ENCODE results near the gene NCOA6. TPM values are rescaled to one million over a fixed set of nuclear protein-coding genes. Genes with fewer than 3 reads are reported as not detected.

Gene NCOA6
- total RNA-seq, 1 experiment from 2014 or later: 35.1 TPM

DNA sequence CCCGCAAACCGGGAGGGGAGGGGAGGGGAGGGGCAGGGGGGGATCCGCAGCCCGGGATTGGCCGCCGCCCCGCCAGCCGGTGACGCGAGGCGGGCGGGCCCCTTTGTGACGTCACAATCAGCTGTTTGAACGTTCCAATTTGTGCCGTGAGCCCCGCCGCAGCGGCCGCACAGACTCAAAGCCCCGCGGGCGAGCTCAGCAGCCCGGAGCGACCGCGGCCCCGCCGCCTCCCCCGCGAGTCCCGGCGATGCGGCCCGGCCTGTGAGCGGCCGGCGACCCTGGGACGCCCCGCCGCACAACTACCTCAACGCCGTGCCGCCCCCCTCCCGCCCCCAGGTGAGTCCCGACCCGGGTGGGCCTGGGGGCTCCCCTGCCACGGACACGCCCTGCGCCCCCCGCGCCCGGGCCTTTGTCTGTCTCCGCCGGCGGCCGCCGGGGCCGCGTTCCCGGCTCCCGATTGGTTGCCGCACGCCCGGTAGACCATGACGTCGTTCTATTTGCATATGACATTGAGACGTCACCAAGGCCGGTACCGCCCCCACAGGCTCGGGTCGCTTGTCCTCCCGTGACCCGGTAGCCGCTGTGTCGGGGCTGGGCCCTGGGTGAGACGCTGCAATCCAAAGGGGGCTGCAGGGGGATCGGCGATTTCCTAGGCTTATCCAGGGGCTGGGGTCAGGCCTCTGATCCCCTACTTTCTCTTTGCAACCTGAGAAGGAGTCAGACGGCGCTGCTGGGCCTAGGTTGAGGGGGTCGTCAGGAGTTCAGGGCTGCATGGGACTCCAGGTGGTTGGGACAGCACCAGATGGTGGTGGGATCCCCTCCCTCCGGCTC is 121.1 kb downstream of the NCOA6 start, which contains the start of gene TP53INP2:
Gene TP53INP2 (plus strand): TSS at position 168 of the 831 bp plus-strand sequence. CDS start 4,396 bp downstream, outside the sequence.
- TF ChIP-seq, protein P1, sequence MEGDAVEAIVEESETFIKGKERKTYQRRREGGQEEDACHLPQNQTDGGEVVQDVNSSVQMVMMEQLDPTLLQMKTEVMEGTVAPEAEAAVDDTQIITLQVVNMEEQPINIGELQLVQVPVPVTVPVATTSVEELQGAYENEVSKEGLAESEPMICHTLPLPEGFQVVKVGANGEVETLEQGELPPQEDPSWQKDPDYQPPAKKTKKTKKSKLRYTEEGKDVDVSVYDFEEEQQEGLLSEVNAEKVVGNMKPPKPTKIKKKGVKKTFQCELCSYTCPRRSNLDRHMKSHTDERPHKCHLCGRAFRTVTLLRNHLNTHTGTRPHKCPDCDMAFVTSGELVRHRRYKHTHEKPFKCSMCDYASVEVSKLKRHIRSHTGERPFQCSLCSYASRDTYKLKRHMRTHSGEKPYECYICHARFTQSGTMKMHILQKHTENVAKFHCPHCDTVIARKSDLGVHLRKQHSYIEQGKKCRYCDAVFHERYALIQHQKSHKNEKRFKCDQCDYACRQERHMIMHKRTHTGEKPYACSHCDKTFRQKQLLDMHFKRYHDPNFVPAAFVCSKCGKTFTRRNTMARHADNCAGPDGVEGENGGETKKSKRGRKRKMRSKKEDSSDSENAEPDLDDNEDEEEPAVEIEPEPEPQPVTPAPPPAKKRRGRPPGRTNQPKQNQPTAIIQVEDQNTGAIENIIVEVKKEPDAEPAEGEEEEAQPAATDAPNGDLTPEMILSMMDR (conservative IDR thresholded peaks at IDR 0.05): no peak
- no peak for TF ChIP-seq EZH2 (IDR thresholded peaks at IDR 0.05; ENCODE audit: low read depth)
- Histone ChIP-seq H2AFZ (peak within 1 kb of the TSS; percentile 94), H3F3A (ENCODE audit: insufficient read depth, low read depth) (peaks cover 39% of the 10 kb centered on the region), H3K4me2 (peak within 1 kb of the TSS; percentile 99), H3K79me2 (ENCODE audit: low read depth) (no peaks in the 10 kb centered on the region), H3K27ac (peak within 1 kb of the TSS; percentile 16; the same call in 1 of the 2 replicates), H3K4me1 (replicated peaks; ENCODE audit: insufficient read depth) (peaks cover 34% of the 10 kb centered on the region), H3K36me3 (ENCODE audit: low read depth) (no peaks in the 10 kb centered on the region), H3K9me3 (ENCODE audit: insufficient read depth, low read depth) (no peaks in the 10 kb centered on the region), H3K9me2 (ENCODE audit: insufficient read depth) (no peaks in the 10 kb centered on the region), H3K4me3 (peak within 1 kb of the TSS; percentile 64), H4K20me1 (ENCODE audit: insufficient read depth) (no peaks in the 10 kb centered on the region; the same call in 1 of the 2 replicates), H3K27me3 (ENCODE audit: insufficient read depth, low read depth) (no peaks in the 10 kb centered on the region)
- ChIA-PET CTCF (interaction anchor here (0.6 to 1.7 kb wide), 2 partner anchors 120 to 125 kb away, joined by 4 to 6 read pairs; no protein-coding TSS in a partner anchor), POLR2A (ENCODE audit: unreplicated experiment) (interaction anchor here (0.5 kb wide), 1 partner anchor 27 kb away, joined by 3 read pairs; no protein-coding TSS in a partner anchor)
- peak; percentile 61 to 80 for DNase-seq
- intact Hi-C loops (cut with micrococcal nuclease; ENCODE audit: unreplicated experiment): loop anchor here (1.0 to 5.0 kb wide), 5 partner anchors 27 to 512 kb away; partner anchors contain the start of genes AHCY and PIGU
- BruUV-seq (replicated peaks): no TSS peak

GRCh38 chr20:34703424-34704176 is 121.9 kb downstream of the NCOA6 start:
- TSS peak; percentile 83 for BruUV-seq (replicated peaks)
- Histone ChIP-seq H2AFZ (peak overlapping the region; percentile 94), H3K4me1 (replicated peaks; ENCODE audit: insufficient read depth) (peaks cover 32% of the 10 kb centered on the region), H3K9me3 (ENCODE audit: insufficient read depth, low read depth) (no peaks in the 10 kb centered on the region), H4K20me1 (ENCODE audit: insufficient read depth) (no peaks in the 10 kb centered on the region; the same call in 1 of the 2 replicates), H3K27ac (no peak overlapping the region), H3K9me2 (ENCODE audit: insufficient read depth) (no peaks in the 10 kb centered on the region), H3K79me2 (ENCODE audit: low read depth) (no peaks in the 10 kb centered on the region), H3K4me3 (peak overlapping the region; percentile 64), H3K36me3 (ENCODE audit: low read depth) (no peaks in the 10 kb centered on the region), H3K27me3 (ENCODE audit: insufficient read depth, low read depth) (no peaks in the 10 kb centered on the region), H3K4me2 (peak overlapping the region; percentile 99), H3F3A (ENCODE audit: insufficient read depth, low read depth) (peaks cover 39% of the 10 kb centered on the region)
- intact Hi-C loops (cut with micrococcal nuclease; ENCODE audit: unreplicated experiment): loop anchor here (1.0 to 2.0 kb wide), 3 partner anchors 26 to 401 kb away; partner anchors contain the start of genes AHCY and PIGU
- peak in 1 of 2 experiments; percentile 30 for DNase-seq
- CTCF ChIA-PET: interaction anchor here (0.6 to 1.7 kb wide), 2 partner anchors 119 to 124 kb away, joined by 4 to 6 read pairs; no protein-coding TSS in a partner anchor
- POLR2A ChIA-PET (ENCODE audit: unreplicated experiment): no interaction called here
- TF ChIP-seq, protein P1 (conservative IDR thresholded peaks at IDR 0.05): no peak
- TF ChIP-seq EZH2 (IDR thresholded peaks at IDR 0.05; ENCODE audit: low read depth): no peak

DNA sequence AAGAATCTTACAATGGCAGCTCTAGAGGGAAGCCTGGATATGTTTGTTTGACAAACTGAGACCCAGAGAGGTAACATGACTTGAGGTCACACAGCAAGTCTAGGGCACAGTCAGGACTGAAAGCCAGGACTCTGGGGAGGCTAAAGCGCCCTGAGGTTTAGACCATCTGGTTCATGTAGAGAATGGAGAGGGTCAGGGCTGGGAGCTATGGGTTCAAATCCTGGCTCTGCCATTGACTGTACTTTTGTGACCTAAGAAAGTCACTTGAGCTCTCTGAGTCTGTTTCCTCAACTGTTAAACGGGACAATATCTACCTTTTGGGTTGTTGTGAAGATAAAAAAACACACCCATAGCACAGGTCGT is 122.4 kb downstream of the NCOA6 start:
- no peak for DNase-seq
- CTCF ChIA-PET: interaction anchor here (0.6 to 1.7 kb wide), 2 partner anchors 123 to 313 kb away, joined by 3 to 6 read pairs; no protein-coding TSS in a partner anchor
- Histone ChIP-seq H3K27me3 (ENCODE audit: insufficient read depth, low read depth) (no peaks in the 10 kb centered on the region), H3F3A (ENCODE audit: insufficient read depth, low read depth) (peaks cover 35% of the 10 kb centered on the region), H3K9me3 (ENCODE audit: insufficient read depth, low read depth) (no peaks in the 10 kb centered on the region), H3K27ac (no peak overlapping the region), H3K36me3 (ENCODE audit: low read depth) (no peaks in the 10 kb centered on the region), H2AFZ (no peak overlapping the region), H3K4me3 (peak overlapping the region; percentile 64; the same call in 1 of the 2 replicates), H3K79me2 (ENCODE audit: low read depth) (no peaks in the 10 kb centered on the region), H3K4me1 (replicated peaks; ENCODE audit: insufficient read depth) (peaks cover 28% of the 10 kb centered on the region), H4K20me1 (ENCODE audit: insufficient read depth) (no peaks in the 10 kb centered on the region; the same call in 1 of the 2 replicates), H3K4me2 (peak overlapping the region; percentile 99), H3K9me2 (ENCODE audit: insufficient read depth) (no peaks in the 10 kb centered on the region)
- POLR2A ChIA-PET (ENCODE audit: unreplicated experiment): no interaction called here
- intact Hi-C loops (cut with micrococcal nuclease; ENCODE audit: unreplicated experiment): no loop called here
- TF ChIP-seq, protein P1 (conservative IDR thresholded peaks at IDR 0.05): no peak
- TF ChIP-seq EZH2 (IDR thresholded peaks at IDR 0.05; ENCODE audit: low read depth): no peak
- no TSS peak for BruUV-seq (replicated peaks)

Measured in PC-9 (cell line).